HG03521 (cell line): ENCODE measurements around the gene RS1.
A peak's percentile ranks its signal among the peaks of the same experiment; 100 is the strongest.

Source experiments
- ATAC-seq: cut with Tn5 transposase; IDR thresholded peaks from one replicate; pipeline ENCODE4 v1.9.1; 2021; ENCODE audit warnings: mild to moderate bottlenecking, moderate library complexity; ENCODE audit not compliant: unreplicated experiment

Gene RS1

GRCh38 chrX:18672008-18672407 lies at the start of gene RS1:
Gene RS1, minus strand, starts transcription at chrX:18672108. Its CDS starts 40 bp downstream, at chrX:18672068.
- no peak for ATAC-seq

DNA sequence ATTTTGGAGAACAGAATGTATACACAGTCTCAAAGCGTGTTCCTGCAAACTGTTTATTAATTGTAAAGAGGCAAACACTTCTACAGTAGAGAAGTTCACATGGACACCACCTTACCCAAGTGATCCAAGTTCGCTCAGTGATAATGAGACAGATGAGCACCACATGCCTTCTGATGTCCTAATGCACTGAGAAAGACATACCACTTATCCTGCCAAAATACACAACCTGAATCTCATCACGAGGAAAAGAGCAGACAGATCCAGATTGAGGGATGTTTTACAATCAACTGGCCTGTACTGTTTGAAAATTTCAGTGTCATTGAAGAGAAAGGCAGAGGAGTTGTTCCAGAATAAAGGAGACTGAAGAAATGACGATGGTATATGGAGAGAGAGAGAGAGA lies 47.9 kb upstream of the RS1 start:
- ATAC-seq: no peak

- no peak for ATAC-seq
Observed at GRCh38 chrX:18714910-18715309, 43.0 kb upstream of the RS1 start.

GRCh38 chrX:18709833-18710232 lies 37.9 kb upstream of the RS1 start:
- no peak for ATAC-seq

DNA sequence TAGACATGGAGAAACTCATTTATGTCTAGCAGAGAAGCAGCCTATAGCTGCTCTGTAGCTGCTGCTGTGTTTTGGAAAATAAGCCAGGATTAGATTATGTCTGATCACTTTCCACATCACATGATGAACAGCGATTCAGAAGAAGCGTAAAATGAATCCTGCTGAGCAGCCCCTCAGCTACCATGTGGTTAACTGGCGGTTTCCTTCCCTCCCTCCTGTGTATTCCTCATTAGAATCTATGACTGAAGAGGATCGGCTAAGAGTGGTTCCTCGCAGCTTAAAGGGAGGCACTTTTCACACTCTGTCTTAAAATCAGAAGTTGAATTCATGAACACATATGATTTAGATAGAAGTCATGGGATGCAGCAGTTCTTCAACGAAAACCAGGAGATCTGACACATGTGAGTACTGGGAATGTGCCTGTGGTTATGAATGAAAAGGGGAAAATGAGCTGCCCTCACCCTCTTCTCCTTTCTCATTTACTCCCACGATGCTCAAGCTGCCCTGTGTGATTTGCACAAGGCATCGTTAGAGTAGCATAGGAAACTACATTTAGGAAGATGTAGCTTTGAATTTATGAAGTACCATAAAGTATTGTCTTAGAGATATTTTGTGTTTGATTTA lies 35.6 kb upstream of the RS1 start, which contains the start of gene PPEF1:
TSS of gene PPEF1 (plus strand) at position 220 of the 624 bp plus-strand sequence. CDS start at position 356, 136 bp downstream.
- no peak for ATAC-seq

DNA sequence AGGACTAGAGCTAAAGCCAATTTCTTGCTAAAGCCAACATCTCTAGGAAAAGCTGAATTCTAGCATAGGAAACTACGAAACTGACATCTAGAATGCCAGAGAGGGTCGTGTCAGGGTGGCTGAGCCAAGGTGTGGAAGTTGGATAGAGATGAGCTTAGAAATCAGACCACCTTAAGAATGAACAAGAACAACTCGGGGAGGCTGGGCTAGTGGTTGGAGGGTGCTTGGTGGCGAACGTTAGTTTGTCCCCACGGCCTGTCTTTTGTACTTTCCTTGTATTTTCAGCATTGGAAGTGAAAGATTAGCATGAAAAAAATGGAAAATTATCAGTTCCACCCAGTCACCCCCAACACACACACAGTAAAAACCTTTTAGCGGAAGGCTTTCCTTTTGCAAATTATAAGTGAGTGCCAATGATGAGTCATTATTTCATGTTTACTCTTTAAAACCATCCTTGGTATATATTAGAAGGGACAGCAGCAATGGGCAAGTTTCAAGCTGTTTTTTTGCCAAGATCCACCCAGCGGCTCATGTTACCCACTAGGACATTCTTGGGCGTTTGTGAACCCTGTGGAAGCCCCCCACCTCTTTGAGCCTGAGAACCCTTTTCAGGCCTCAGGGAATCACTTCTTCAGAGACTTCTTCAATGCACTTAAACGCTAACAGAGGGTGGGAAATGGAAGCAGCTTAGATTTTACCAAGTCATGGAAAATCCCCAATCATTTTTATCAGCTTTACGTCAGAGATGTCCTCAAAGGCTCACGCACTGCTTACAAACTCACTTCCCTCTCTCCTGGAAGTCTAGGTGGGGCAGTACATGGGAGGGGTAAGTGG lies 30.7 kb upstream of the RS1 start:
- ATAC-seq: no peak

DNA sequence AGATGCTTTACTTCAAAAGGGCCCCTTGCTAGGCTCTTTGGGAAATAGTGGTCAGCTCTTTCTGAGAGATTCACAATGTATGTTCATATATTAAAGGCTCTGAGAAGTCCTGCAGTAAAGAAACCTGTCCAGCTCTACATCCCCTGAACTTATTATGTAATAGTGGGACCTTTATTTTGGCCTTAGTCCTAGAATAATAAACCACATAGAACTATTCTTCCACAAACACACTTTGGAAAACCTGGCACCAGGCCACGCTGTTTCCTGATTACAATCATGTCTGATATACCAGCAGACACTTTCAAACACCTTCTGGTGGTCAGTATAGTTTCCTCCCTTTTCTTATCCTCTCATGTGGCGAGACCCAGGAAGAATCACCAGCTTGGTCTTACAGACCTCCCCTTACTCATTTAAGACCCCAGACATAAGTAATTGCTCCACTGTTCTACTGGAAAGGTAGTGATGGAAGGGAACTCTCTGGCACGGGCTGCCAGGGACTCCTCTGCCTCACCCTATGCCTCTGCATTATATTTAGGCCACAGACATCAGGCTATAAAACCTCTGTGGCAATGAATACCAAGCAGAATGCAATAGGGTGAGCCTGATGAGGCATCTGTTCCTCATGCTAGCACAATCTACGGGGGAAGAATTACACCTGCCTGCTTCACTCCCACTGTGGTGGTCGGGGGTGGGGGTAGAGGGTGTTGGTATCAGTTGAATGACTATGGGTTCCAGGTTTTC lies 29.9 kb upstream of the RS1 start:
- no peak for ATAC-seq

- ATAC-seq: no peak
Observed at GRCh38 chrX:18698737-18699650, 27.1 kb upstream of the RS1 start.

DNA sequence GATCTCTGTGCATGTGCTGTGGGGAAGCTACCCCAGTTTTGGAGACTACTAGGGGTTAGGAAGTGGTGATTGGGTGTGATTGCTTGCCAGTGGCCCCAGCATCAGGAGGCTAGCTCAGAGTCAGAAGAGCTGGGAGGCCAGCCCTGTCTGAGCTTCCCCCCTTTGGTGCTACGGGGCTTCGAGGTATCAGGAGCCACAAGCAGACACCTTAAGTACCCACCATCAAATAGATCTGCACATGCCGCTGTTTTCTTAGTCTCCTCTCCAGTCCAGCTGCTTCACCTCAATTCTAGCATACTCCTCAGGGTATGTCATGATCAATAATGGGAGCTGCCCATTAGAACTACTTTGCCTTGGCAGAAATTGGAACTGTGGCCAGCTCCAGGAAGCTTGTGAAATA lies 24.7 kb upstream of the RS1 start:
- no peak for ATAC-seq

DNA sequence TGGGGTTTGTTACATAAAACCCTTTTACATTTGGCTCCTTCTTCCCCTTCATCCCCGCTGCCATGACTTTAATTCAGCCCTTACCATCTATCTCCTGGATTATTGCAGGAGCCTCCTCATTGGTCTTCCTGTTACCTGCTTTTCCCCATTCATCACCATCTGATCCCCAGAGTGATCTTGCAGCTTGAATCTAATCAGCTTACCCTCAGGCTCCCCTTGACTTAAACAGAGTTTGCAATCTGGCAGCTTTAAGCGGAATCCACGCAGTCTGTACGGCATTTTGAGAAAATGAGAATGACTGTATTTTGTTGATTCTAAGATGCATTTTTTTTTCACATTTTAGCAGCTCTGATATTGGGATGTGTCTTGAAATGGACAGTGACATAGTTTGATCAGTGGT lies 20.6 kb upstream of the RS1 start:
- ATAC-seq: no peak

- ATAC-seq: no peak
Observed at GRCh38 chrX:18691431-18691830, 19.5 kb upstream of the RS1 start.

DNA sequence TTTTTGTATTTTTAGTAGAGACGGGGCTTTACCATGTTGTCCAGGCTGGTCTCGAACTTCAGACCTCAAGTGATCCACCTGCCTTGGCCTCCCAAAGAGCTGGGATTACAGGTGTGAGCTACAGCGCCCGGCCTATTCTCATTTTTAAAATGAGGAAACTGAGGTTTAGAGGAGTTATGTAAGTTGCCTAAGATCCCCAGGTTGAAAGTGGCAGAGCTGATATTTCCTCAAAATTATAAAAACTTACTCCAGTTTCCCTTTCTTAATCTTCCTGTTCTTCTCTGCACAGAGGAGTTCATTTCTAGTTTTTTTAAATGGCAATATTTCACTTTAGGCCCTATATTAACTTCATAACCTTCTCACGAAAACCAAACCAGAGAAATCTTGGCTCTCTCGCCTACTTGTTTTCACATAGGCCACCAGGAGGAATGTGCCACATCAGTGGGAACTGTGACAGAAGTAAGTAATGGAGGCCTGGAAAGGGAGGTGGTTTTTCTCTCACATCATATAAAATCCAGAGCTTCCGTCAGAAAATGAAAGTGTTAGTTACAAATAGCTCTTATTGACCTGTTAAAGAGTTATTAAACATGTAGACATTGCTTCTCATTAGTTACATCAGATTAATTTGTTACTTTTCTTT lies 16.1 kb upstream of the RS1 start:
- ATAC-seq: no peak

DNA sequence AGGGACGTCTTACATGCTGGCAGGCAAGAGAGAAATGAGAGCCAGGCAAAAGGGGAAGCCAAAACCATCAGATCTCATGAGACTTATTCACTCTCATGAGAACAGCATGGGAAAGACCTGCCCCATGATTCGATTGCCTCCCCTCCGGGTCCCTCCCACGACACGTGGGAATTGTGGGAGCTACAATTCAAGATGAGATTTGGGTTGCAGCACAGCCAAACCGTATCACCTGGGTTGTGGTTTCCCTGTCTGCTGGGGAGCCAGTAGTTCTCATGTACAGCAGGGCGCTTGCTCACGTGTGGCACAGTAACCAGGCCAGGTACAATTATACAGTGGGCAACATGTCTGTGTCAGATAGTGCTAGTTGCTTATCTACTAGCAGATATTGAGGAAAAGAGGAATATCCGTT lies 11.1 kb upstream of the RS1 start:
- no peak for ATAC-seq

DNA sequence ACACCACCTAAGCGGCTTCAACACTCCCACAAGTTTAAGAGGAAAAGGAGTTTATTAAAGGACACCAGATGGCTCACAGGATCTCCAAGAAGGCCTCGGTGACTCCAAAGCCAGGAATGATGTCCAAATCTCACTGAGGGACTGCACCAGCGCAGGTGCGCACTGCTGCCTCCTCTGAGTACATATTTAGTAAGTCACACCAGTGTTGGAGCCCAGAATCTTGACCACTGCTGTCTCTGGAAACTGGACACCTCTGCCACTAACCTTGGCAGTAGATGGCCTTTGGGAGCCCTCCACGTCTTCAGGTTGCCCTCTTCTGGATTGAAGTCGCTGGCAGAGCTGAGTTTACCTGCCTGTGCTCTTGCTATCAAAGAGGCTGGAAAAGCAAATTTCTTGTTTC lies 10.1 kb upstream of the RS1 start:
- ATAC-seq: no peak

DNA sequence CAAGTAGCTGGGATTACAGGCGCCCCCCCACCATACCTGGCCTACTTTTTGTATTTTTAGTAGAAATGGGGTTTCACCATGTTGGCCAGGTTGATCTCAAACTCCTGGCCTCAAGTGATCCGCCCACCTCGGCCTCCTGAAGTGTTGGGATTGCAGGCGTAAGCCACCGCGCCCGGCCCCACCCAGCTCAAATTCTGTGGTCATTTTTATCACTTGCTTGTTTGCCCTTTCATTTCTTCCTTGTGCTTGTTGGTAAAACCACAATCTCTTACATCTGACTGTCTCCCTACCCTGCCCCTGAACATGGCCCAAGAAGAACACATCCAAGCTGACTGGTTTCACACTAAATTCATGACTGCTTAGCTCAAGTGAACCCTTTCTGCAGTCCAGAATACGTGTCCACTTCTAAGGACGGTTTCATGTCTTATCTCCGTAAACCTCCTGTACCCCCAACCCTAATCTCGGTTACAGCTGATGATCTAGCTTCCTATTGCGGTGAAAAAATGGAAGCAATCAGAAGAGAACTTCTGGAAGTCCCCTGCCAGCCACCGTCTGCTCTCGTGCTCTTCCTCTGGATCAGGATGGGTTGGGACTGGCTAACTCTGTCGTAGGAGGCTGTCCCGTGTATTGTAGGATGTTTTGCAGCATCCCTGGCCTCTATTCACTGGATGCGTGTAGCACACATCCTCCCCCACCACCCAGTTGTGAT lies 5.4 kb upstream of the RS1 start:
- ATAC-seq: no peak

DNA sequence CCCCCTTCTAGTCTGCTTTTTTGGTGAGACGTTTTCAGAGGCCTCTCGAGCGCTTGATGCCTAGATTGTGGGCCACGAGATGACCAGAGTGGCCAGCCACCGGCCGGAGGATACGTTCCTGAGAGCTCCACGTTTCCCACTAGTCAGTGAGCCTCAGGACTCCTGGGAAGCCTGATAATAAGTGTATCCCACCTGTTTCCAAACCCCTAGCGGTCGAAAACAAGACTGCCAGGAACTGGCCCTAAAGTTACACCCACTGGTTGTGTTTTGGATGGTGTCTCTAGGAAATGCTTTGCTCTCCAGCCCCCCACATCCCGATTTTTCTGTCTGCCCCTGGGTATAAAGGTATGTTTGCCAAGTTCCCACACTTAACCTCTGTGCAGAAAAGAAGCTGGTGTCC lies 4.6 kb upstream of the RS1 start:
- ATAC-seq: no peak

GRCh38 chrX:18676050-18676449 lies 4.1 kb upstream of the RS1 start:
- ATAC-seq: no peak

DNA sequence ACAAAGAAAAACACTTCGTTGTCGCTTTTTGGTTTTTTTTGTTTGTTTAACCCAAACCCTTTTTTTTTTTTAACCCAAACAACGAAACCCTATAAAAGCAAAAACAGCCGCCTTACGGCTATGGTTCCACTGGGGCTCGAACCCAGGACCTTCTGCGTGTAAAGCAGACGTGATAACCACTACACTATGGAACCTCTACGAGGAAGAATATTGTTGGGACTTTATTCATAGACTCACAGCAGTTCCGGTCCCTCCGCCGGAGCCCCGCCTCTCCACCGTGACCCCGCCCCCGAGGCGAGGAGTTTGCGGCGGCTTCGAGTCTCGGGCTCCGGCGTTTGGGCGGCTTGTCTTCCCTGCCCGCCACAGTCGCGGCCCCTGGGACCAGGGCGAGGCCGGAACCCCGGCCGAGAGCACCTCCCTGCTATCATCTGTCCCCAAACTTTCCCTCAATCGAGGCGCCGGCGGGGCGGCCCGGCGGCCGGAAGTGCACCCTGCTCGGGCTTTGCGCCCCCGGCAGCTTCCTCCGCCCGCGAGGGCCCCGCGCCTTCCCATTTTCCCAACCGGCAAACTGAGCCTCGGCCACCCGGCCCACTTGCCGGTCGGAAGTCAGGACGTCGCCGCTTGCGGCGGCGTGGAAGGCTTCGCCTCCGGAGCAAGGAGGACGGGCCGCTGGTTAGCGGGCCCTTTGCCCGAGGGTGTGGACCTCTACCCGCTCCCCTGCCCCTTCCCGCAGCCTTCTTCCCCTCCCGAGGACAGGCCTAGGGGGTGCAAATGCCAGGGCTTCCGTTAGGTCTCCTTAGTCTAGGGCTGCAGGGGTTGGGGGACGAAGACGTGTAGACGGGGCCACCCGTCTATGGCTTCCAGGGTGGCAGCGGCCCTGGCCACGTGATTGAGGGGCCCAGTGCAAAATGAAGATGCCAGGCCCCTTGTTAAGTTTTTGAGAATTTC lies 3.2 kb upstream of the RS1 start:
- peak; percentile 74 for ATAC-seq

GRCh38 chrX:18674417-18674787 lies 2.5 kb upstream of the RS1 start:
- ATAC-seq: peak; percentile 26
